GM10266 (cell line): ENCODE measurements around the gene ST6GAL1.

Experiments used
- DNase-seq: peaks from one replicate; pipeline ENCODE4 v3.0.0; 2012; ENCODE audit errors: extremely low spot score
- CTCF ChIP-seq: IDR thresholded peaks from 2 replicates; pipeline ENCODE4 v1.5.1; 2012; ENCODE audit warnings: mild to moderate bottlenecking, low read depth; ENCODE audit not compliant: control insufficient read depth, insufficient read depth; ENCODE audit errors: missing control alignments

ST6GAL1 gene

GRCh38 chr3:186930641-186931531 is 560 bp downstream of the ST6GAL1 start:
- TF ChIP-seq CTCF = peak; percentile 54

GRCh38 chr3:186931532-186932280 is 1.4 kb downstream of the ST6GAL1 start:
- TF ChIP-seq CTCF = no peak
- peak; percentile 66 for DNase-seq

More at GRCh38 chr3:186930641-186931531, 560 bp downstream of the ST6GAL1 start:
- peak; percentile 82 for DNase-seq

GRCh38 chr3:186932281-186933181 is 2.2 kb downstream of the ST6GAL1 start:
- DNase-seq = no peak
- no peak for TF ChIP-seq CTCF

GRCh38 chr3:186933816-186934215 is 3.5 kb downstream of the ST6GAL1 start:
- no peak for TF ChIP-seq CTCF

GRCh38 chr3:186935133-186935532 is 4.8 kb downstream of the ST6GAL1 start:
- no peak for DNase-seq
- no peak for TF ChIP-seq CTCF

More at GRCh38 chr3:186933816-186934215, 3.5 kb downstream of the ST6GAL1 start:
- DNase-seq = no peak

GRCh38 chr3:186937017-186937875 is 6.9 kb downstream of the ST6GAL1 start:
- DNase-seq = no peak
- no peak for TF ChIP-seq CTCF
